ENCODE results near the gene CAPN2. TPM values are rescaled to one million over a fixed set of nuclear protein-coding genes. Genes with fewer than 3 reads are reported as not detected.

Gene CAPN2
- total RNA-seq, 2 donors from 2014 or later, result 235 to 258 TPM

- peak overlapping the region; percentile 25 to 58 for H3K27ac ChIP-seq
- no peak for ATAC-seq (ENCODE audit: insufficient number of reproducible peaks, low FRiP score, low read depth)
- H3K9me3 ChIP-seq, result no peaks in the 10 kb centered on the region
- no peak overlapping the region for H3K4me3 ChIP-seq
- no peak for TF ChIP-seq CTCF (IDR thresholded peaks at IDR 0.05)
- DNase-seq (ENCODE audit: low spot score), result no peak
- peaks cover 25 to 40% of the 10 kb centered on the region in 2 donors for H3K4me1 ChIP-seq (ENCODE audit: control insufficient read depth in 1 of 2, low read depth in 2 of 2)
- H3K36me3 ChIP-seq, result peaks cover 38% of the 10 kb centered on the region
- no peaks in the 10 kb centered on the region for H3K27me3 ChIP-seq (replicated peaks; ENCODE audit: insufficient read depth)
Measured at GRCh38 chr1:223775711-223776074, 63.4 kb downstream of the CAPN2 start.

GRCh38 chr1:223776075-223776814 lies 63.9 kb downstream of the CAPN2 start:
- DNase-seq (ENCODE audit: low spot score) (no peak), ATAC-seq (ENCODE audit: insufficient number of reproducible peaks, low FRiP score, low read depth) (no peak)
- Histone ChIP-seq H3K27ac (peak overlapping the region; percentile 51 to 58), H3K36me3 (peaks cover 38% of the 10 kb centered on the region), H3K9me3 (no peaks in the 10 kb centered on the region), H3K27me3 (replicated peaks; ENCODE audit: insufficient read depth) (no peaks in the 10 kb centered on the region), H3K4me1 (ENCODE audit: control insufficient read depth in 1 of 2, low read depth in 2 of 2) (peaks cover 20 to 35% of the 10 kb centered on the region in 2 donors), H3K4me3 (no peak overlapping the region)
- TF ChIP-seq CTCF (IDR thresholded peaks at IDR 0.05), result no peak

DNA sequence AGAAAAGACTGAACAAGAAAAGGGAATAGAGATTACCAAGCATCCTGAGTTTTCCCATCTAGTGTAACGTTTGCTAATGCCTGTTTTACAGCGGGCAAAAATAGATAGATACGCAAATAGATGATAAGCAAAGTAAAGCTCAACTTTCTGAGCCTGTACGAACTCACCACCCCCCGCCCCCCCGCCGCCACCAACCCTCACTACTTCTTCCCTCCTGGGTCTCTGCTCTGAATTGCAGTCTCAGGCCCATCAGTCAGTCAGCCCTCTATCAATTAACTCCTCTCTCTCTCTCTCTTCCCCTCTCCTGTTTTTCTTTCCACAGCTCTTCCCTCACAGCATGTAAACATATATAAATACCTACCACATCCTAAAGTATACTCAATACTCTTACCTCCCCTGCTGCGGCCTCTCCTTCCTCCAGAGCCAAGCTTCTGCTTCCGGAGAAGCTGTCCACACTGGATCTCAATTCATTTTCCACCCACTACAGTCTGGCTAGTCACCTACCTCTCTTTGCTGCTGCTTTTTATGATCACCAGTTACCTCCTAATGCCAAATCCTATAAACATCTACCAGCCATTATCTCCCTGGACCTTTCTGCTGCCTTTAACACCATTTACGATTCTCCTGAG lies 64.6 kb downstream of the CAPN2 start:
- no peak for ATAC-seq (ENCODE audit: insufficient number of reproducible peaks, low FRiP score, low read depth)
- Histone ChIP-seq H3K4me3 (no peak overlapping the region), H3K4me1 (ENCODE audit: control insufficient read depth in 1 of 2, low read depth in 2 of 2) (peaks cover 18 to 28% of the 10 kb centered on the region in 2 donors), H3K27ac (peak overlapping the region; percentile 51 to 58), H3K9me3 (no peaks in the 10 kb centered on the region), H3K27me3 (replicated peaks; ENCODE audit: insufficient read depth) (no peaks in the 10 kb centered on the region), H3K36me3 (peaks cover 39% of the 10 kb centered on the region)
- DNase-seq (ENCODE audit: low spot score), result no peak
- no peak for TF ChIP-seq CTCF (IDR thresholded peaks at IDR 0.05)

GRCh38 chr1:223780318-223780717 lies 68.0 kb downstream of the CAPN2 start:
- DNase-seq (ENCODE audit: low spot score) (no peak), ATAC-seq (ENCODE audit: insufficient number of reproducible peaks, low FRiP score, low read depth) (no peak)
- H3K9me3 ChIP-seq, result no peaks in the 10 kb centered on the region
- H3K36me3 ChIP-seq, result peaks cover 34% of the 10 kb centered on the region
- no peak overlapping the region for H3K4me3 ChIP-seq
- H3K27ac ChIP-seq, result peak overlapping the region in 1 of 2 donors; percentile 0
- no peak for TF ChIP-seq CTCF (IDR thresholded peaks at IDR 0.05)
- no peaks in the 10 kb centered on the region for H3K27me3 ChIP-seq (replicated peaks; ENCODE audit: insufficient read depth)
- H3K4me1 ChIP-seq (ENCODE audit: control insufficient read depth in 1 of 2, low read depth in 2 of 2), result peaks cover 17 to 27% of the 10 kb centered on the region in 2 donors

- Histone ChIP-seq H3K4me3 (no peak overlapping the region), H3K9me3 (no peaks in the 10 kb centered on the region), H3K4me1 (ENCODE audit: control insufficient read depth in 1 of 2, low read depth in 2 of 2) (peaks cover 19 to 27% of the 10 kb centered on the region in 2 donors), H3K27me3 (replicated peaks; ENCODE audit: insufficient read depth) (no peaks in the 10 kb centered on the region), H3K36me3 (peaks cover 34% of the 10 kb centered on the region), H3K27ac (peak overlapping the region in 1 of 2 donors; percentile 0)
- no peak for DNase-seq (ENCODE audit: low spot score)
- ATAC-seq (ENCODE audit: insufficient number of reproducible peaks, low FRiP score, low read depth), result no peak
- TF ChIP-seq CTCF (IDR thresholded peaks at IDR 0.05), result no peak
Measured at GRCh38 chr1:223780949-223781348, 68.6 kb downstream of the CAPN2 start.

Data from thoracic aorta (tissue), 2 donors.